SU-DHL-6 (cell line): ENCODE data around the gene STAB1.

Experiments used
- H2AFZ ChIP-seq: fragments of 200-600 bp; sonication (generic); 2 replicates; pipeline ENCODE4 v1.6.1; 2014; ENCODE audit warnings: low read depth, mild to moderate bottlenecking, moderate library complexity, mixed read lengths, antibody characterized with exemption, low read length; ENCODE audit not compliant: severe bottlenecking
- H3F3A ChIP-seq: fragments of 200-600 bp; shearing (Covaris generic); 2 replicates; pipeline ENCODE4 v1.6.0; 2016; ENCODE audit warnings: antibody characterized with exemption, mild to moderate bottlenecking; ENCODE audit not compliant: insufficient read depth
- H3K27ac ChIP-seq: fragments of 200-600 bp; sonication (generic); 2 replicates; pipeline ENCODE4 v1.5.1; 2016; ENCODE audit warnings: low read depth, mild to moderate bottlenecking, low read length, moderate library complexity, mixed read lengths
- H3K27me3 ChIP-seq: fragments of 200-600 bp; sonication (generic), shearing (Covaris generic); 2 replicates; pipeline ENCODE4 v1.6.0; 2014; ENCODE audit warnings: mild to moderate bottlenecking, low read length
- H3K36me3 ChIP-seq: fragments of 200-600 bp; sonication (generic); 2 replicates; pipeline ENCODE4 v1.6.1; 2014; ENCODE audit warnings: mild to moderate bottlenecking, low read length, mixed read lengths
- H3K4me2 ChIP-seq: fragments of 300-600, 200-600 bp; shearing (Covaris generic), sonication (generic); 2 replicates; pipeline ENCODE4 v1.6.0; 2014; ENCODE audit warnings: low read length, low read depth, mild to moderate bottlenecking; ENCODE audit not compliant: poor library complexity, severe bottlenecking
- H3K4me3 ChIP-seq: fragments of 200-600 bp; sonication (generic); 2 replicates; pipeline ENCODE4 v1.5.1; 2014; ENCODE audit warnings: antibody characterized with exemption, low read length, mild to moderate bottlenecking, mixed read lengths; ENCODE audit not compliant: insufficient read depth, poor library complexity, severe bottlenecking
- H3K79me2 ChIP-seq: fragments of 200-600 bp; sonication (generic); 2 replicates; pipeline ENCODE4 v1.6.1; 2014; ENCODE audit warnings: mild to moderate bottlenecking, low read length, moderate library complexity; ENCODE audit not compliant: insufficient read depth
- H3K9ac ChIP-seq: fragments of 200-600 bp; sonication (generic); 2 replicates; pipeline ENCODE4 v1.7.0; 2014; ENCODE audit warnings: mild to moderate bottlenecking, low read length
- H3K9me2 ChIP-seq: fragments of 200-600 bp; sonication (generic); replicated peaks from 2 replicates; pipeline ENCODE4 v1.6.1; 2014; ENCODE audit warnings: low read length; ENCODE audit not compliant: insufficient read depth
- H3K9me3 ChIP-seq: fragments of 200-600 bp; sonication (generic); 2 replicates; pipeline ENCODE4 v1.6.1; 2014; ENCODE audit warnings: low read length, mixed read lengths; ENCODE audit not compliant: insufficient read depth
- H4K20me1 ChIP-seq: fragments of 200-600 bp; sonication (generic); 2 replicates; pipeline ENCODE4 v1.6.1; 2014; ENCODE audit warnings: low read depth, mild to moderate bottlenecking, antibody characterized with exemption, low read length, moderate library complexity, mixed read lengths
- CTCF ChIP-seq: fragments of 200-600 bp; sonication (generic); IDR thresholded peaks from one replicate; pipeline ENCODE4 v1.5.1; 2017; ENCODE audit warnings: antibody characterized with exemption, mild to moderate bottlenecking, low read length, moderate library complexity; ENCODE audit not compliant: insufficient read depth, poor library complexity, severe bottlenecking
- EZH2phosphoT487 ChIP-seq: fragments of 200-600 bp; sonication (generic), shearing (Covaris generic); conservative IDR thresholded peaks from 2 replicates; pipeline ENCODE4 v1.6.1; 2018; ENCODE audit warnings: mild to moderate bottlenecking, antibody characterized with exemption, low read length, moderate library complexity, mixed read lengths

STAB1 gene

DNA sequence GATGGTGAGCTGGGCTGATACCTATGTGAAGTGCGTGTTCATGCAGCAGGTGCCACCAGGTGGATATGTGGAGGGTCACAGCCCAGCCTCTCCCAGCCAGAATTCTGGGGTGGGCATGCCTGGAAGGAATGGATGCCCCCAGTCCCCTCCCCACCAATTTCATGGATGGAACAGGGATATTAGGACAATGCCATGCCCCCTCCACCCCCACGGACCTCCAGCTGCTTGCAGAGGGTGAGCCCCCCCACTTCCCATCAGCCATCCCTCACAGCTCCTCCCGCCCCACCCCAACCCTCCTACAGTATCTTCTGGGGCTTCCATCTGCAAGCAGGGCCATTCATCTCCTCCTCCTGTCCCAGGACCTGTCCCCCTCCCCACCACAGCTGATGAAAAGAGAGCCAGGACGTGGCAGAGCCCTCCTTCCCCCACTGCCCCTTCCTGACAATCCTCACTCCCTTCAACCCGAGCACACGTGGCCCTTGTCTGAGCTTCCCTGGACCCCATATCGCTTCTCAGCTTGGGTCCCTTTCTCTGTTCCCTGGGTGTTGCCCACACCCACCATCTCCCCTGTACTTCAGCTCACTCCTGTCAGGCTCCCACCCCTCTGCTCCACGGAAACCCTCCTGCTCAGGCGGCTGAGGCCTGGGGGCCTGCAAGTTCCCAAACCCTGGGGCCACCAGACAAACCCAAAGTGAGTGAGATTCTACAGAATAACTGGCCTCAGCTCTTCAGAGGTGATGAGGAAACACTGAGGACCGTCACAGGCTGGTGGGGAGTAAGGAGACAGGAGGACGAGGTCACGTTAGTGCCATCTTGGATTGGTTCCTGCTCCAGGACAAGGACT is 47.4 kb upstream of the STAB1 start:
- no peak overlapping the region for H3K27ac ChIP-seq
- no peak overlapping the region for H2AFZ ChIP-seq
- H3K27me3 ChIP-seq = no peaks in the 10 kb centered on the region
- H3K9me3 ChIP-seq = no peaks in the 10 kb centered on the region
- H3K9me2 ChIP-seq = no peaks in the 10 kb centered on the region
- no peaks in the 10 kb centered on the region for H4K20me1 ChIP-seq
- no peaks in the 10 kb centered on the region for H3K79me2 ChIP-seq
- no peak overlapping the region for H3K4me2 ChIP-seq
- no peaks in the 10 kb centered on the region for H3K36me3 ChIP-seq
- TF ChIP-seq CTCF (no peak), EZH2phosphoT487 (no peak)
- H3K9ac ChIP-seq = no peak overlapping the region
- H3K4me3 ChIP-seq = no peak overlapping the region
- H3F3A ChIP-seq = no peaks in the 10 kb centered on the region

DNA sequence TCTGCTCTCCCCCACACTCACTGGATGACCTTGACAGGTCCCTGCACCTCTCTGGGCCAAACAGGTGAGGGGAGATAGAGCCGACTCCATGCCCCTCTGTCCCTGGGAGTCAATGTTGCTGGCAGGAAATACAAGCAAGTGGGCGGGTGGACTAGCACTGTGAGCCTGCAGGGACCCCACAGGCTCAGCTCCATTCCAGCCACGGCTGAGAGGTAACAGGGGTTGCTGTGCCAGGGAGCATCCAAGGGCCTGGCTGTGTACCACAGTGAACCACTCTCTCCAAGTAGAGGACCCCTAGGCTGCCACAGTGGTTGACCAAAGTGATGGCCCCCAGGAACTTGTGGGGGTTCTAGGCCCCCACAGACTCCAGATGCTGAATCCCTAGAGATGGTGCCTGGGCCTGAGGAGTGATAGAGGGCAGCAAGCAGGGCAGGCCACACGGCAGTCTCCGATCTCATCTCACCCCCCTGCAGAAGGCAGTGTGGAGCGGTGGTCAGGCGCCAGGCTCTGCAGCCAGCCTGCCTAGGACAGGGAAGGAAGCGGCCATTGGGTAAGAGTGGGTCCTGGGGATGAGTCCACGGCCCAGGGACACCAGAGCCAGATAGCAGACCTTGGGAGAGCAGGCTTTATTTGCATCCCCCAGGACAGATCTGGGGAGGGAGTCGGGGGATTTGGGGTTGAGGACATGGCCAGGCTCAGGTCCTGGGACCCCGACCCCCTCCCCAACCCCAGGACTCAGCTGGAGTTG is 44.5 kb upstream of the STAB1 start:
- Histone ChIP-seq H3K4me3 (no peak overlapping the region), H3K9ac (no peak overlapping the region), H3K36me3 (no peaks in the 10 kb centered on the region), H3K9me2 (no peaks in the 10 kb centered on the region), H3K79me2 (peaks cover 1% of the 10 kb centered on the region; the same call in 1 of the 2 replicates), H4K20me1 (no peaks in the 10 kb centered on the region), H3K27me3 (no peaks in the 10 kb centered on the region), H3K27ac (no peak overlapping the region), H3K4me2 (no peak overlapping the region), H2AFZ (no peak overlapping the region), H3K9me3 (no peaks in the 10 kb centered on the region), H3F3A (no peaks in the 10 kb centered on the region)
- TF ChIP-seq EZH2phosphoT487 = no peak
- no peak for TF ChIP-seq CTCF

GRCh38 chr3:52451237-52452083 is 43.7 kb upstream of the STAB1 start:
- no peak overlapping the region for H2AFZ ChIP-seq
- H3K4me2 ChIP-seq = no peak overlapping the region
- H3K9me3 ChIP-seq = no peaks in the 10 kb centered on the region

More at GRCh38 chr3:52451237-52452083, 43.7 kb upstream of the STAB1 start:
- H3K36me3 ChIP-seq = no peaks in the 10 kb centered on the region
- no peak overlapping the region for H3K27ac ChIP-seq
- H4K20me1 ChIP-seq = no peaks in the 10 kb centered on the region
- no peak overlapping the region for H3K4me3 ChIP-seq
- TF ChIP-seq EZH2phosphoT487 (no peak), CTCF (no peak)
- no peak overlapping the region for H3K9ac ChIP-seq
- peaks cover 9% of the 10 kb centered on the region; the same call in 1 of the 2 replicates for H3K79me2 ChIP-seq
- H3F3A ChIP-seq = 0 out of 2 replicates have a peak, but pooled peaks cover under 1% of the 10 kb centered on the region
- no peaks in the 10 kb centered on the region for H3K9me2 ChIP-seq
- H3K27me3 ChIP-seq = no peaks in the 10 kb centered on the region
